Activated CD8-positive, alpha-beta memory T cell treated with anti-CD3 and anti-CD28 coated beads, Interleukin-2, amount 50 U/mL, for 4 hours (primary cell): ENCODE data around the gene E2F8.

ENCODE experiments used
- DNase-seq: peaks from one replicate; pipeline ENCODE4 v3.0.0-alpha.2; 2020

The E2F8 gene

GRCh38 chr11:19183646-19184045, 57.1 kb downstream of the E2F8 start:
- no peak for DNase-seq

DNA sequence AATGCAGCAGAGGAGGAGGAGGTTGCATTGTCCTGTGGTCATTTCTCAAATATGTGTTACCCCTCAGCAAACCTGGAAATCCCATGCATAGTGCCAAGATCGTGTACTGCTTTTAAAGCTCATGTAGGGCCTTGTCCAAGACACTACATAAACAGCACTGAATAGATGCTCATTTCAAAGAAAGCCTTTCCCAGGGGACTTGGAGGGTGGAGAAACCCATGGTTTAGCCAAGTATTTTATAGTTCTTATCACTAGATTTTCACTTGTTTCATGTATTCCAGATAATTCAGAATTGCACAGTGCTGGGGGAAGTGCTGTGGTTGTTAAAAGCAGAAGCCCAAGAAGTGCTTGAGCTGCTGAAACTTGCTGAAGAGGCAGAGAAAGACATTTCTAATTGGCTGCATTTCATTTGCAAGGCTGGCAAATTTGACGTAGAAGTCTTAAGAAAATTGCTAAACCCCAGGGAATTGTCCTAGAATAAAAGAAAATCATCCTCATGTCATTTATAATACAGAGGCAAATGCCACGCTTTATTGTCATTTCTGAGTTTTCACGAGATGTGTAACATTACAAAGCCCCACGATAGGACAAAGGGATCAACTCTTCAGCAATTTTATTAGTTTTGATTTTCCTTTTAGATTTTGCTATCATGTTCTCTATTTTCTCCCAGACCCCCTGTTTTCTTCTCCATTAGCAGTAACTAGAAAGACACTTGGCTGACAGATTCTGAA, 59.0 kb downstream of the E2F8 start:
- no peak for DNase-seq

GRCh38 chr11:19176629-19177186, 64.0 kb downstream of the E2F8 start:
- DNase-seq: no peak
